ENCODE results near the gene CADM2.

The CADM2 gene

GRCh38 chr3:85652360-85652759, 693.6 kb downstream of the CADM2 start:
- TF ChIP-seq CTCF (IDR thresholded peaks at IDR 0.05; ENCODE audit: insufficient read depth, low read length, missing control alignments) = no peak
- DNase-seq (ENCODE audit: low read depth, low spot score) = no peak
- POLR2A ChIA-PET = no interaction called here
- CTCF ChIA-PET = no interaction called here
- no peak overlapping the region for H3K4me3 ChIP-seq (ENCODE audit: low read depth, low read length)

- no peak for DNase-seq (ENCODE audit: low read depth, low spot score)
- ChIA-PET POLR2A (no interaction called here), CTCF (no interaction called here)
- no peak overlapping the region for H3K4me3 ChIP-seq (ENCODE audit: low read depth, low read length)
- TF ChIP-seq CTCF (IDR thresholded peaks at IDR 0.05; ENCODE audit: insufficient read depth, low read length, missing control alignments) = no peak
Observed at GRCh38 chr3:85660451-85660850, 701.7 kb downstream of the CADM2 start.

- no peak overlapping the region for H3K4me3 ChIP-seq (ENCODE audit: low read depth, low read length)
- POLR2A ChIA-PET = no interaction called here
- DNase-seq (ENCODE audit: low read depth, low spot score) = no peak
- CTCF ChIA-PET = no interaction called here
- TF ChIP-seq CTCF (IDR thresholded peaks at IDR 0.05; ENCODE audit: insufficient read depth, low read length, missing control alignments) = no peak
Observed at GRCh38 chr3:85662462-85662861, 703.7 kb downstream of the CADM2 start.

- ChIA-PET POLR2A (no interaction called here), CTCF (no interaction called here)
- no peak for DNase-seq (ENCODE audit: low read depth, low spot score)
- no peak for TF ChIP-seq CTCF (IDR thresholded peaks at IDR 0.05; ENCODE audit: insufficient read depth, low read length, missing control alignments)
- no peak overlapping the region for H3K4me3 ChIP-seq (ENCODE audit: low read depth, low read length)
Observed at GRCh38 chr3:85667744-85668143, 709.0 kb downstream of the CADM2 start.

GRCh38 chr3:85670634-85671205, 711.9 kb downstream of the CADM2 start:
- ChIA-PET CTCF (no interaction called here), POLR2A (no interaction called here)
- TF ChIP-seq CTCF (IDR thresholded peaks at IDR 0.05; ENCODE audit: insufficient read depth, low read length, missing control alignments) = no peak
- no peak overlapping the region for H3K4me3 ChIP-seq (ENCODE audit: low read depth, low read length)
- DNase-seq (ENCODE audit: low read depth, low spot score) = no peak

- ChIA-PET POLR2A (no interaction called here), CTCF (no interaction called here)
- H3K4me3 ChIP-seq (ENCODE audit: low read depth, low read length) = no peak overlapping the region
- no peak for DNase-seq (ENCODE audit: low read depth, low spot score)
- no peak for TF ChIP-seq CTCF (IDR thresholded peaks at IDR 0.05; ENCODE audit: insufficient read depth, low read length, missing control alignments)
Observed at GRCh38 chr3:85672761-85673160, 714.0 kb downstream of the CADM2 start.
